D341Med (cell line): ENCODE data around the gene TEKT4.
"Not testable (repeated sequence)": the region's sequence is repeated elsewhere in the genome, so short reads cannot be mapped to it uniquely, and the experiment has no call there.

Experiments
- DNase-seq: peaks from one replicate; pipeline ENCODE4 v3.0.0; 2012; ENCODE audit warnings: low spot score

Gene TEKT4

DNA sequence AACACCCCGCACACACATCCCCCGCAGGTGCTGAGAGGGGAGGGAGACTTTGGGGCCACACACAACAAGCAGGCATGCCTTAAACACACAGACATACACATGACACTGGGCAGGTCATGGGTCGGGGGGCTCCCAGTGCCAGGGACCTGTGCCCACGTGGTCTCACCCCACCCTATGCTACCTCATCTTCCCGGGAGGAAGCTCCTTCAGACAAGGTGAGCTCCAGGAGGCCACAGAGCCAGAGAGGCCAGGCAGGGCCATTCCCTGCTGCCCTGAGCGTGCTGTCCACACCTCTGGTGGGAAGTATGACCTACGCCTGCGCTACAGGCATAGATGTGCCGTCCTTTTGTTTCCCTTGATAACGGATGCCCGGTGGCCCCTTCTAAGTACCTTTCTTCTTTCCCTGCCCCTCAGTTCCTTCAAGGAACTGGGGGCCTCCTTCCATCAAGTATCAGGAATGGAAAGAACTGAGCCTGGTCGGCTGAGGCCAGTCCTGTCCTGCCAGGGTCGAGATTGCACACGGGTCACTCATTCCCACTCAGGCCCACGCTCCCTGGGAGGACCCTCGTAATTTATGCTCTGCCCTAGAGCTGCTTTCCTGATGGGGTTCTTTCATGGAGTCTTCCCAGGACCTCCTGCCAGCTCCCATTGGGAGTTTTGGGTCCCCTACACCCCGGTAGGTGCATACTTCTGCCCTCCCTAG, 4.7 kb downstream of the TEKT4 start:
- no peak for DNase-seq

GRCh38 chr2:94876523-94876863, 5.3 kb downstream of the TEKT4 start:
- no peak for DNase-seq

- no peak for DNase-seq
Measured at GRCh38 chr2:94877129-94877528, 5.9 kb downstream of the TEKT4 start.

DNA sequence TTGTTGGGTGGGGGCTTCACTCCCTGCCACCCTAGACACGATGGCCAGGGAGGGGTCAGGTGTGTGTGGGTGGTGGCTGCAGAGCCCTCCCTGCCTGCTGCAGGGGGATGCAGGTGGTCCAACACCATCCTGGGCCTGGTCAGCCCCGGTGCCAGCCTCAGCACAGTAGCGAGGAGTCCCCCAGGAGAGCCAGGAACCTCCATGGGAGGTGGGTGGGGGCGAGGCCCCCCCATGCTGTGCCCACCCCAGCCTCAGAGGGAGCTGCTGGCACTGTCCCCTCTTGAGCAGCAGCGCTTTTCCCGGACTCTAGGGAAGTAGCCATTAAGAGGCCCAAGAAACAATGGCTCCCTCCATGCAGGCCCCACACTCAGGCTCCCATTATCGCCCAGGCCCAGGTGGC, 7.3 kb downstream of the TEKT4 start:
- not testable (repeated sequence) for DNase-seq

GRCh38 chr2:94879314-94879981, 8.2 kb downstream of the TEKT4 start:
- DNase-seq = no peak

GRCh38 chr2:94879982-94880377, 8.8 kb downstream of the TEKT4 start:
- DNase-seq = no peak

DNA sequence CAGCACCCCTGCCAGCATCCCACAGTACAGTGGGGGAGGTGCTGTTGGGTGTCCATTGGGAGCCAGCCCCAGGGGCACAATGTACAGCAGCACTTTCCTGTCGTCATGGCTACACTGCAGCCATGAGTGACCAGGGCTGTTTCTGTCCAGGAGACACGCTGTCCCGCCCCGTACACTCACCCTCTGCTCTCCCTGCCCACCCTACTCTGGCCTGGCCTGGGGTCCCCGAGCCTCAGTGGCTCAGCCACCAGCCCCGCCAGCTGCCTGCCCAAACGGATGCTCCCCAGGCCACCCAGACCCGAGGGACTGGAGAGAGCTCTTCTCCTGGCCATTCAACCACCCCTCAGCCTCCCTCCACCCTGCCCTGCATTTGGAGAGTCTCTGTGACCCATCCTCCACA, 9.3 kb downstream of the TEKT4 start:
- DNase-seq = no peak

- no peak for DNase-seq
Measured at GRCh38 chr2:94881070-94881469, 9.8 kb downstream of the TEKT4 start.

GRCh38 chr2:94890234-94890633, 19.0 kb downstream of the TEKT4 start:
- DNase-seq = no peak

DNA sequence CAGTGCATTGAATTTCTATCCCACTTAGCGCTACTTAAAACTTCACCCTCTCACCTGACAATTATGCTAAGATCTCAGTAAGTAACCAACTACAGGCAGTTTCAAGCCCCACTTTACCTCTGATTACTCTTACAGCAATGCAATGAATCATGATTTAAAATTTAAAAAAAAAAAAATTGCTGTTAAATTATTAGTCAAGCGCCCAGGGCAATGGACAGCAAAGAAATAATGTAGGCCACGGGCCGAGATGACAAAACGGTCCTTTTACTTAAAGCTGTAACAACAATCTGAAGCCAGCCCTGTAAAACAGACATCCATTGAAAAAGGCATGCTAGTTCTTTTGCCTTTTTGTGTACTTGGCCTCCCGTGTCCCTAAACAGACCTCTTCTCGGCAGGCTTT, 24.0 kb downstream of the TEKT4 start:
- not testable (repeated sequence) for DNase-seq

GRCh38 chr2:94906976-94907375, 35.7 kb downstream of the TEKT4 start:
- not testable (repeated sequence) for DNase-seq

GRCh38 chr2:94923196-94923595, 52.0 kb downstream of the TEKT4 start:
- no peak for DNase-seq

DNA sequence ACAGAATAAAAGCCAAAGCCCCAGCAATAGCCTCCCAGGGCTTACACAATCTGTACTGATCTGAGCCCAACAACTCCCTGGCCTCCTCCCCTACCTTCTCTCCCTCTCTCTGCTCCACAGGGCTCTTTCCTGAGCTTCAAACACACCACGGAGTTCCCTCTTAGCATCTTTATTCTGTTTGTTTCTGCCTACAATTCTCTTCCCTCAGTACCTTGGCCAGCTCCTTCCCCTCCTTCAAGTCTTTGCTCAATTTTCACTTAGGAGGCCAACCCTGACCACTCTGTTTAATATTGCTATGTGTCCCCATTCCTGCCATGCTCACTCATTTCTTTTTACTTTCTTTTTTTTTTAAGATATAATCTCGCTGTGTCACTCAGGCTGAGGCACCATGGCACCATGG, 53.8 kb downstream of the TEKT4 start:
- DNase-seq = not testable (repeated sequence)
